ENCODE data around the gene NCF2.

DNA sequence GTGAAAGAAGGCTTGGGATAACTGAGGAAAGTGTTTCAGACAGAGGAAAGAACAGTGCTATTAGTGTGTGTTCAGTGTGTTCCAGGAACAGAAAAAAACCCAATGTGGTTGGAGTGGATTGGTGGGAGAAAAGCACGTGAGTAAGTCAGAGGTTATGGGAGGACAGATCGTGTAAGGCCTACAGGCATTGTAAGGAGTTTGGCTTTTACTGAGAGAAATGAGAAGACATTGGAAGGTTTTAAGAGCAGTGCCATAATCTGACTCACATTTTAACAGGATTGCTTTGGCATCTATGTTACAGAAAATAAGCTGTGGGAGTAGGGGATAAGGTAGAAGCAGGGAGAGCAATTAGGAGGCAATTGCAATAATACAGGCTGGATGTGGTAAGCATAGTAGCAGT, 40.5 kb upstream of the NCF2 start:
- TF ChIP-seq POLR2A (IDR thresholded peaks at IDR 0.05) (no peak), POLR2AphosphoS5 (IDR thresholded peaks at IDR 0.05) (no peak)
- TF ChIP-seq, protein P1, sequence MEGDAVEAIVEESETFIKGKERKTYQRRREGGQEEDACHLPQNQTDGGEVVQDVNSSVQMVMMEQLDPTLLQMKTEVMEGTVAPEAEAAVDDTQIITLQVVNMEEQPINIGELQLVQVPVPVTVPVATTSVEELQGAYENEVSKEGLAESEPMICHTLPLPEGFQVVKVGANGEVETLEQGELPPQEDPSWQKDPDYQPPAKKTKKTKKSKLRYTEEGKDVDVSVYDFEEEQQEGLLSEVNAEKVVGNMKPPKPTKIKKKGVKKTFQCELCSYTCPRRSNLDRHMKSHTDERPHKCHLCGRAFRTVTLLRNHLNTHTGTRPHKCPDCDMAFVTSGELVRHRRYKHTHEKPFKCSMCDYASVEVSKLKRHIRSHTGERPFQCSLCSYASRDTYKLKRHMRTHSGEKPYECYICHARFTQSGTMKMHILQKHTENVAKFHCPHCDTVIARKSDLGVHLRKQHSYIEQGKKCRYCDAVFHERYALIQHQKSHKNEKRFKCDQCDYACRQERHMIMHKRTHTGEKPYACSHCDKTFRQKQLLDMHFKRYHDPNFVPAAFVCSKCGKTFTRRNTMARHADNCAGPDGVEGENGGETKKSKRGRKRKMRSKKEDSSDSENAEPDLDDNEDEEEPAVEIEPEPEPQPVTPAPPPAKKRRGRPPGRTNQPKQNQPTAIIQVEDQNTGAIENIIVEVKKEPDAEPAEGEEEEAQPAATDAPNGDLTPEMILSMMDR (IDR thresholded peaks at IDR 0.05) = no peak
